Suprapubic skin (tissue), 4 donors: ENCODE results near the gene TNFSF11.

Experiments used
- CTCF ChIP-seq, 2 donors: fragments of 200-600 bp in 1 of 2; fragments of 450-650 bp in 1 of 2; sonication (generic) in 1 of 2; IDR thresholded peaks; one replicate each; pipeline ENCODE4 v1.5.1; 2016 to 2019; ENCODE audit warnings: antibody characterized with exemption in 2 of 2, mild to moderate bottlenecking in 1 of 2, moderate library complexity in 1 of 2
- EP300 ChIP-seq: sonication (generic); formaldehyde crosslinking; IDR thresholded peaks from one replicate; pipeline ENCODE4 v1.6.1; 2017; ENCODE audit warnings: antibody characterized with exemption
- POLR2AphosphoS5 ChIP-seq, 3 donors: sonication (generic); formaldehyde crosslinking; IDR thresholded peaks; one replicate each; pipeline ENCODE4 v1.6.1; 2017; ENCODE audit warnings: antibody characterized with exemption in 3 of 3

GRCh38 chr13:42653679-42654078 lies 79.7 kb downstream of the TNFSF11 start:
- TF ChIP-seq CTCF (IDR thresholded peaks at IDR 0.05) (no peak), EP300 (no peak), POLR2AphosphoS5 (IDR thresholded peaks at IDR 0.05) (no peak)
